NT2/D1 (cell line): Measurements from ENCODE around the gene TTYH2.

Experiments
- SUZ12 ChIP-seq: IDR thresholded peaks from 2 replicates; pipeline ENCODE4 v1.6.1; 2011; ENCODE audit not compliant: insufficient read length, insufficient read depth; ENCODE audit errors: extremely low read depth
- YY1 ChIP-seq: IDR thresholded peaks from 2 replicates; pipeline ENCODE4 v1.6.1; 2011; ENCODE audit not compliant: insufficient read length, insufficient read depth
- ZNF274 ChIP-seq: IDR thresholded peaks from 2 replicates; pipeline ENCODE4 v1.6.1; 2011; ENCODE audit warnings: mild to moderate bottlenecking, low read depth, low read length

DNA sequence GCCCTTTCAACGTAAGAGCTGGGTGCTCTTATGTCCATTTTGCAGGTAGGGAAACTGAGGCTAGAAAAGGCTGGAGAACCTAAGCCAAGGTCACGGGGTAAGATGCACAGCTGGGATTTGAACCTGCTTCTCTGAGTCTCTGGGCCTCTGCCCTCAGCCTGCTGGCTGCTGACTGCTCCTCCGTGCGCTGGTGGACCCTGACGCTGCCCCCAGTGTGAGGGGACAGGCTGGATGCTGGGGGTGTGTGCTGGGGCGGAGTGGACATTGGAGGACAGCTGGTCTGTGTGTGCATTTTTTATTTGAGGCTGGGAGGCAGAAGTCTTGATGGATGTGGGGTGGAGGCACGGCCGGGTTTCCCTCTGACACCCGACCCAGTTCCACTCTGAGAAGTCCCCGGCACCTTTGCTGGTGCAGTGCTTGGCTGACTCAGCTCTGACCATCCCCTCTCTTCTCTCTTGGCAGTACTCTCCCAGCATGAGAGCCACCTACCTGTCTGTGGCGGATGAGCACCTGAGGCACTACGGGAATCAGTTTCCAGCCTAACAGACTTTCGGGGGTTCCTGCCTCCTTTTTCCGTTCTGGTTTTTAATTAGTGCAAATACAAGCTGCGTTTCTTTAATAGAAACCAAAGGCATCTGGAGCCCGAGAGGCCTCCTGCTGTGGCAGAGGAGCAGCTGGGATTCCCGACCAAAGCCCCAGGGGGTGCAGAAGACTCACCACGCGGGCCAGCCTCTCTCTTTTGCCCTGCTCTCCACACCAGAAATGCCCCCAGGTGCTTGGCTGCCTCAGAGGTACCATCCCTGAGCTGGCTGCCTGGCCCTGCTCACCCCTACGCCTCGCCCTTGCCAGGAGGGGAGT lies 46.5 kb downstream of the TTYH2 start:
- no peak for TF ChIP-seq SUZ12
- no peak for TF ChIP-seq YY1
- no peak for TF ChIP-seq ZNF274
